Stimulated activated CD4-positive, alpha-beta T cell treated with anti-CD3 and anti-CD28 coated beads, Interleukin-4, amount 100 ng/mL, for 1 hour (primary cell): ENCODE data around the gene NTF3.
"Not testable (repeated sequence)": the region's sequence is repeated elsewhere in the genome, so short reads cannot be mapped to it uniquely, and the experiment has no call there.

Experiments
- DNase-seq: peaks from one replicate; pipeline ENCODE4 v3.0.0-alpha.2; 2020

Gene NTF3

DNA sequence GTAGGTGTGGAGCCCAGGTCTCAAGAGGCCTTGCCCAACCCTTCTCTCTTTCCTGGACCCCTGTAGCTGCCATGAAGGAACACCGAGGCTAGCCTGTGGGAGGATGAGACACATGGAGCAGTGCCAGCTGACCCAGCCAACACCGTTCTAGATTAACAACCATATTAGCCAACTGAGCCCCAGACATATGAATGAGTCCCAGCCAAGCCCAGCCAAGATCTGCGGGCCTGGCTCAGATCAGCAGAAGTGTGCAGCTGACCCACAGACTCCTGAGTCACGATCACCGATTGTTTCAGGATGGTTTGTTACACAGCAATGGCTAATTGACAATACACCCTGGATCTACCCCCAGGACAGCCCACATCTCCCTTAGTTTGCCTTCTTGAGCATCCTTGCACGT is 82.1 kb downstream of the NTF3 start:
- DNase-seq = no peak

DNA sequence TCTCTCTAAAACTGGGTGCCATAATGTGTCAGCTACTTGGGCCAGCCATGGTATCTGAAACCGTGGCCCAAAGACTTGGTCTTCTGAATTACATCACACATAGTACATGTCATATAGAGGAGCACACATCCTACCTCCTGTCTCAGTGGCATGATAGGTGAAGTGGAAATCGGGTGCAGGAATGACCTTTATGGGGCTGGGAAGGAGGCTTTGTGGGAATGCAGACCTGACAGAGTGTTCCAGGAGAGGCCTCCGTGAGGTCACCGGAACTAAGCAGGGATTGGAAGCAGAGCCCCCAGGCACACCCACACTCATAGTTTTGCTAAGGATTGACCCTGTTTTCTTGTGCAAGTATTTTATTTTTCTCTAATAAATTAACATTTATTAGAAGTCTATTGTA is 82.6 kb downstream of the NTF3 start:
- no peak for DNase-seq

DNA sequence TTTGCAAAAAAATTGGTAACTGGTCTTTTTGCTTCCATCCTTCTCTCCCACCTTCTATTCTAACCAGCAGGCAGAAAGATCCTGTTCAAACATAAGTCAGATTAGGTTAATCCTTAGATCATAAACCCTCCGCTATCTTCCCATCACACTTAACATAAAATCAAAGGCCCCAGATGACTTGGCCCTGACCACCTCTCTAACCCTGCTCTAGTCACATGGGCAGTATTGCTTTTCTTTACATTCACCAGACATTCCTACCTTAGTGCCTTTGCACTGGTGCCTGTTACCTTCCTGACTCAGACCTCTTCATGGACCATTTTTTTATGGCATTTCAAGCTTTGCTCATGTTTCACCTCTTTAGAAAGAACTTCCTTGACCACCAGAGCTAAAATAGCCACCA is 83.5 kb downstream of the NTF3 start:
- DNase-seq = no peak

- DNase-seq = no peak
Measured at GRCh38 chr12:5516371-5517241, 84.7 kb downstream of the NTF3 start.

GRCh38 chr12:5518584-5519365 is 86.9 kb downstream of the NTF3 start:
- DNase-seq = no peak

GRCh38 chr12:5520037-5520436 is 88.1 kb downstream of the NTF3 start:
- no peak for DNase-seq

DNA sequence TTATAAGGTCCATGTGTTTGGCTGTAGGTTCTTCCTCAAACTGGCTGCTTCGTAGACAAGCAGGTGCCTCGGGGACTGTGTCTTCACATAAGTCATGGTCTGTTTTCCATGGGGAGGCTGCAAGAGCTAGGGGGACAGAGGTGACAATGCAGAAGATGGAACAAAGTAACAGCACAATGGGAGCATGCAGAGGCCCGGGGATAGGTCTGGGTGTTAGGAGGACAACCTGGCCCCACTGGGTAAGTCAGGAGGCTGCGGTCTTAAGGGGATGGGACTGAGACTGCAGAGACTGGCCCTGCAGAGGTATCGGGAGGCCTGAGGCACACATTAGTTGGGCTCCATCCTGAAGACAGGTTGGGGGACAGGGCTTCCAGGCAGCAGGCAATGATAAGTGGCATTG is 88.9 kb downstream of the NTF3 start:
- no peak for DNase-seq

DNA sequence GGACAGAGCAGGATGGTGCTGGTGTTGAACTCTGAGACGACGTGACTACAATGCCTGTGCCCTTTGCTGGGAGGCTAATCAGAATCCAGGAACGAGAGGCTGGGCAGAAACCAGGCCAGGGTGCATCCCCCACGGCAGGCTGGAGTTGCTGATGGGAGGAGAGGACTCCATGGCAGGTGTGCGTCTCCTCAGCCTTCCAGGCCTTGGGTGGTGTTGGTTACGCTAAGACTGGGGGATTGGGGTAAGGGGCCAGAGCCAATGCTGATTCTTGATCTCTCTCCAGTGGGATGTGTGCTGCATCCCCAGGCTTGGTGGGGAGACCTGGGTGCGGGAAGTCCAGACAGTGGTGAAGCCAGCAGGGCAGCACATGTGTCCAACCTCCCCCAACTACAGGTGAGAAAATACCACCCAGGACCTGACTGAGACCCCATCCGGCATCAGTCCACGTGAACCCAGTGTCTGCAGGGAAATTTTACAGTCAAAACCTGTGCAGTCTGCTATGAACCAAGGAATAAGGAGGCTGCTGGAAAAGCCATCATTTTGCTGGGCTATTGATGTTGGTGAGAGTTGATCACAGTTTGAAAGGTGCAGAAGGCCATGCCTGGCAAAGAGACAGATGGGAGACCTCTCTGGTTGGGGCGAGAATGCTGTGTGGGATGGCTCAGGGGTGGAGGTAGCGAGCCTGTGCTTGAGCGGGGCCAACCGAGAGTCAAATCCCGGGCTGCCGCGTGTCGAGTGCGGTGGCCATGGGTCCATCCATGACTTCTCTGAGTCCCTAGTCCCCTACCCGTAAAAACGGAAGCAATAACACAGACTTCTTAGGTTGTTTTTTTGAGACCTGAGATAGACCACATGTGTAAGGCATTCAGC is 89.8 kb downstream of the NTF3 start:
- no peak for DNase-seq

DNA sequence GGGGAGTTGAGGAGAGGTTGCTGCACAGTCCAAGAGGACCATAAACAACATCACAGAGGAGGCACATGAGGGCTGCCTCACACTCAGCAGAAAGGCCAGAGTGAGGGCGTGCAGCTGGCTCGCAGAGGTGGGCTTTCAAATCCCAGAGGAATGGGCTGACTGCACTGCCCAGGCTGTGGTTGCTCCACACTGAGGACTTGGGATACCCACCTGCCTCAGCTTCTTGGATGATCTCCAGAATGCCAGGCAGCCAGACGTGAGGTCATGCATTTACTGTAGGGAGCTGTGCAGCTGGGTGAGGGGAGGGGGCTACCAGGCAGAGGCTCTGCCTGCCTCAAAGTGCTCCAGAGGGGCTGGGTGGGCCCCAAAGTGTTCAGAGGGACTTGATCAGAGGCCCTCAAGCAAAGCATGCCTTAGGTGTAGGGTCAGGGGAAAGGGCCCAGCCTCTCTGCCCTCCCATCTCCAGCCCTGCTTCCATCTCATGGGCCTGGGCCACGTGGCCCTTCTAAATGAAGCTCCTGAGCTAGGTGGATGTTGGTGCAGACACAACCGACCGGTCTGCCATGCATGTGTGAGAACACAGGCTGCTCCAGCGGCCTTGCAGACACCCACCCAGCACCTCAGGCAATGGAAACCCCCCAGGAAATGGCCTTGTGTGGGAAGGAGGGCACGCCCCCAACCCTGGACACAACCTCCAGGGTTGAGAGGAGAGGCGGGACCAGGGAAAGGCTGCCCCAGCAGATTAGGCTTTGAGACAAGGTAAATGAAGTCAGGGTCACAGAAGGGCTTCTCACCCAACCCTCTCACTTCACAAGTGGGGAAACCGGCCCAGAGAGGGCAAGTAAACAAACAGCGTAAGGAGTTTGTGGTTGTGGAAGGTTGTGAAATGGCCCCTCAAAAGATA is 90.8 kb downstream of the NTF3 start:
- DNase-seq = no peak

DNA sequence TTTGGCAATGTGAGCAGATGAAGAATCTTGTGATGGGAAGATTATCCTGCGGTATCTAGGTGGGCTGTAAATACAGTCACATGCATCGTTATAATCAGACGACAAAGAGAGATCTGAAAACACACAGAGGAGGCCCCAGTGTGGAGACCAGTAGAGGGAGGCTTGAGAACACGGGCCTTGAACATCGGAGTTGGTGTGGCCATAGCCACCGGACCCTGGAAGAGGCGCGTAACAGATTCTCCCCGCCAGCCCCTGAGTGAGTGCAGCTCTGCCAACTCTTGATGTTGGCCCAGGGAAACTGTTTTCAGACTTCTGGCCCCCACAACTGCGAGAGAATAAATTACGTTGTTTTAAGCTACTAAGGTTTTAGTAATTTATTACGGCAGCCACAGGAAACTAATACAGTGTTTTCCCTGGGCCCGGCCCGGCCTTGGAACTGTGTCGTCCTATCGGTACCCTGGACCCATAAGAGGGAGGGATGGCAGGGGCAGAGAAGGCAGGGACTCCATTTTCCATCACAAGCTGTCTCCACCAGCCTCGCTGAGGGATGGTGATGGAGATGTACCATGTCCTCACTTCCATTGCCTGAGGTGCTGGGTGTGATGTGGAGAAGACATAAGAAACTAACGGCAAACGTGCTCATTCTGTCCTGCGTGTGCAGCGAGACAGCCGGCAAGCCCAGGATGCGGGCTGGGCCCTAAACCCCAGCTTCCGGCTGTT is 91.6 kb downstream of the NTF3 start:
- DNase-seq = no peak

- no peak for DNase-seq
Measured at GRCh38 chr12:5524116-5524768, 92.3 kb downstream of the NTF3 start.

GRCh38 chr12:5524769-5525436 is 93.0 kb downstream of the NTF3 start:
- no peak for DNase-seq

- no peak for DNase-seq
Measured at GRCh38 chr12:5525783-5526367, 94.0 kb downstream of the NTF3 start.

DNA sequence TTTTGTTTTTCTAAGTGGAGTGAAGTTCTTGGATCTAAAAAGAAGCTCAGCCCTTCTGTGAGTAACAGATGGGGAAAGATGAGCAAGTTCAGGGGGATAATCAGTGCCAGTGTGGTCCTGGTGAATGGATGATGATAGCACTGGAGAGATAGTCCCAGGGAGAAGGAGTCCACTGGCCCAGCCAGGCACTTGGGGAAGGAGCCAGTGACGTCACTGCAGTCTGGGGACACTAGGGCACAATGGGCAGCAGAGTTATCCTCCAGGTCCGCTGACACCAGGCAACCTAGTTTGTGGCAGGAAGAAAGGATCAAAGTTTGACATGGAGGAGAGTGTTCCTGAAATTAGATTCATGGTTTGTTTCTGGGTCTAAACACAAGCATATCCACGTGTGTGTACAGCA is 101.5 kb downstream of the NTF3 start:
- no peak for DNase-seq

DNA sequence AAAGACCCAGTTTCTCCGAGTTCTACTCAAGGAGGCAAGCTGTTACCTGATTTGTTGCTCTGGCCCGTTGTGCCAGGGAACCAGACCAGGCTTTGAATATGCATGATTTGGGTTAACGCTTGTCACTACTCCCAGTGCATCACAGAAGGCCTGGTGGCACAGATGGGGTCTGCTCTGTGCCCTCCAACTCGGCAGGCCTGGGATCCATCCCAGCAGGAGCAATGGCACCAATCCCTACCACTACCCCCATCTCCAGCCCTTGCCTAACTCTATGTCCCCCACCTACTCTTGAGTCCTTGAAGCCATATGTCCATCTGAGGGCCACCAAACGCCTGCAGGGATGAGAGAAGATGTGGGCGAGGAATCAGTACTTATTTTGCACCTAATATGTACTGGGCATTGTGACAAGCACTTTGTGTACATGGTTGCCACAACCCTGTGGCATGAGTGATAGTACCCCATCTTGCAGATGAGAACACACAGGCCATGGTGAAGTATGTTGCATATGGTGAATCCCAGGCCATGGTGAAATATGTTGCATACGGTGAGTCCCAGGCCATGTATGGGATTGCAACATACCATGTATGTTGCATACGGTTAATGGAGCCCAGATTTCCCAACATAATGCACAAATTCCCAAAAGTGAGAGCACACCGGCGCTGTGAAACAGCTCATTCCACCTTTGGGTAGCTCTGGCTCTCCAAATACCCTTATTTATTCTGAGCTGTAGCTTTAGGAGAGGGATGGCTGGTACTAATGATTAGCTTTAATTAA is 102.7 kb downstream of the NTF3 start:
- no peak for DNase-seq

DNA sequence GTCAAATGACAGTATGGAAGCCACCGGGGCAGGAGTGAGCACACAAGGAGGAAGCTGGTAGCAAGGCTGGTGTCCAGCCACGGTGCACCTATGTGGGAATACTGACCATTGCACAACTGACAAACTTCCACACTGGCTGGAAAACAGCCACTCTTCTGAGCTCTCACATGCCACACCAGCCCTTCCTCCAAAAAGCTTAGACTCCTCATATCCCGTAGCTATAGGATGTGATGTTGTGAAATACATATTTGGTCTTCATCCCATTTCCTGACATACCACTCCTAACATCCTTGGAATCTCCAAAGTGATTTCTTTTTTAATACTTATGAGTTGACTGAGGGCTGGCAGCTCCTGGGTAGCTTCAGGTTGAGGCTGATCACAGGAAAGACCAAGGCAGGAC is 103.6 kb downstream of the NTF3 start:
- no peak for DNase-seq

- not testable (repeated sequence) for DNase-seq
Measured at GRCh38 chr12:5537026-5537615, 105.2 kb downstream of the NTF3 start.

- DNase-seq = no peak
Measured at GRCh38 chr12:5537771-5538170, 105.9 kb downstream of the NTF3 start.
